Lung microvascular endothelial cell (primary cell): Measurements from ENCODE around the gene HP. TPM values are rescaled to one million over a fixed set of nuclear protein-coding genes. Genes with fewer than 3 reads are reported as not detected.
A peak's percentile ranks its signal among the peaks of the same experiment; 100 is the strongest.
"Not testable (repeated sequence)": the region's sequence is repeated elsewhere in the genome, so short reads cannot be mapped to it uniquely, and the experiment has no call there.

Experiments
- DNase-seq, 2 donors: peaks; one replicate each; pipeline versions ENCODE4 v3.0.0 to v3.0.0-alpha.2; 2010; ENCODE audit warnings: low read depth in 2 of 2
- total RNA-seq: library from RNA; depleted of rRNA; stranded (reverse); fragments of >200 nt; gene quantifications from 2 replicates; pipeline ENCODE4 v1.2.1, GENCODE V29; 2014

The HP gene, protein sequence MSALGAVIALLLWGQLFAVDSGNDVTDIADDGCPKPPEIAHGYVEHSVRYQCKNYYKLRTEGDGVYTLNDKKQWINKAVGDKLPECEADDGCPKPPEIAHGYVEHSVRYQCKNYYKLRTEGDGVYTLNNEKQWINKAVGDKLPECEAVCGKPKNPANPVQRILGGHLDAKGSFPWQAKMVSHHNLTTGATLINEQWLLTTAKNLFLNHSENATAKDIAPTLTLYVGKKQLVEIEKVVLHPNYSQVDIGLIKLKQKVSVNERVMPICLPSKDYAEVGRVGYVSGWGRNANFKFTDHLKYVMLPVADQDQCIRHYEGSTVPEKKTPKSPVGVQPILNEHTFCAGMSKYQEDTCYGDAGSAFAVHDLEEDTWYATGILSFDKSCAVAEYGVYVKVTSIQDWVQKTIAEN
- total RNA-seq, result 0.20 TPM in 1 of 2 replicates, not detected in the other

DNA sequence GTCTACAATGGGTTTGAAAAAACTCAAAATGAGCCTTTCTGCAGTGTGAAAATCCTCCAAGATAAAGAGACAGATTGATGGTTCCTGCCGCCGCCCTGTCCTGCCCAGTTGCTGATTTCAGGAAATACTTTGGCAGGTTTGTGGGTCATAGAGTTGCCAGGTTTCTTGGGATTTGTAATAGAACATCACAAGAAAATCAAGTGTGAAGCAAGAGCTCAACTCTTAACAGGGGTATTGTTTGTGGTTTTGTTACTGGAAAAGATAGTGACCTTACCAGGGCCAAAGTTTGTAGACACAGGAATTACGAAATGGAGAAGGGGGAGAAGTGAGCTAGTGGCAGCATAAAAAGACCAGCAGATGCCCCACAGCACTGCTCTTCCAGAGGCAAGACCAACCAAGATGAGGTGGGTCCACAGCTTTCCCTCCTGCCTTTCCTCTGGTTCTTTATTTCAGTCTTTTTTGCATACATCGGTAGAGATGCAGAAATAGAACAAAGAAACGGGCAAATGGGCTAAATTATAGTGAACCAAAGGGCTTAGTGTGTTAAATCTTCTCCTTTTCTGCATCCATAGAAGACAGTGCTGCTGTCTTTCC lies at the start of gene HP:
HP (plus strand) TSS at position 252 of the 594 bp plus-strand sequence; CDS start at position 400, 148 bp downstream.
- DNase-seq, result not testable (repeated sequence)

DNA sequence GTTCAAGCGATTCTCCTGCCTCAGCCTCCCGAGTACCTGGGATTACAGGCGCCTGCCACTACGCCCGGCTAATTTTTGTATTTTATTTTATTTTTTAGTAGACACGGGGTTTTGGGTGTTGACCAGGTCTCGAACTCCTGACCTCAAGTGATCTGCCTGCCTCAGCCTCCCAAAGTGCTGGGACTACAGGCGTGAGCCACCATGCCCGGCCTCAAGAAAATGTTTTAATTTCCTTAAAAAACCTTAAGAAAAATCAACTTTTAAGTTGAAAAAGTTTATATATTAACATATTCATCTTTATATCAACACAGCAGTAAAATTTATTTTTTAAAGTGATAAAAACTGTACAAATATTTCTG lies 46.3 kb upstream of the HP start:
- not testable (repeated sequence) for DNase-seq

DNA sequence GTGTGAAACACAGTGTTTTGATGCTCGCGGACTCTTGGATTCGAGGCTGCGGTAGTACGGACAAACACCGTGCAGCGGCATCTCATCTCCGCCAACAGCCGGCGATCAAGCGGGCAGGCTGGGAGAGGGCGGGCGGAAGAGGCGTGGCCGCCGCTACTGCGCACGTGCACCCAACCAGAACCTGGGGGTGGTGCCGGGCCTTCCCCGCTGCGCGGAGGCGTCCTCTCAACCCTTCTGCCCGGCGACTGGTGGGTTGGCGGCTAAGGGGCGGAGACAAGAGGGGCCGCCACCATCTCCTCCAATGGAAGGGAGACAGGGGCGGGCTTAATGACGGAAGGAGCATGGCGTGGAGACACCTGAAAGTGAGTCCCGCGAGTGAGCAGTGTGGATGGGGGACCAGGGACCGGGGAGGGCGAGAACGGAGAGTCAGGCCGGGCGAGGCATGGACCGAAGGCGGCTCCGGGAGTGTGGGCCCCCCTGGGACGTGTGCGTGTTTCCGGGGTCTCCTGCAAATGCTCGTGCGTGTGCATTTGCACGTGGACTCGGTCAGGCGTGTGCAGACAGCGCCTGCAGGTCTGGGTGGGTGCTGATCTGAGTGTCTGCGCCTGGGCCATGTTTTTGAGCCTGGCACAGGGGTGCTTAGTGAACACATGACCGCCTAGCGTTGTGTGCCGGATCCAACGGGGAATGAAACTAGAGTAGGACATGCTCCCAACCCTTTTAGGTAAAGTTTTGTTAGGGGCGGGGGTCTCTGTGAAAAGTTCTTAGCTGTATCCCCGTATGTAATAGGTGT lies 45.7 kb upstream of the HP start, which contains the start of gene DHODH:
DHODH (plus strand) TSS at position 321 of the 793 bp plus-strand sequence; CDS start at position 342, 21 bp downstream.
- DNase-seq, result peak; percentile 98

DNA sequence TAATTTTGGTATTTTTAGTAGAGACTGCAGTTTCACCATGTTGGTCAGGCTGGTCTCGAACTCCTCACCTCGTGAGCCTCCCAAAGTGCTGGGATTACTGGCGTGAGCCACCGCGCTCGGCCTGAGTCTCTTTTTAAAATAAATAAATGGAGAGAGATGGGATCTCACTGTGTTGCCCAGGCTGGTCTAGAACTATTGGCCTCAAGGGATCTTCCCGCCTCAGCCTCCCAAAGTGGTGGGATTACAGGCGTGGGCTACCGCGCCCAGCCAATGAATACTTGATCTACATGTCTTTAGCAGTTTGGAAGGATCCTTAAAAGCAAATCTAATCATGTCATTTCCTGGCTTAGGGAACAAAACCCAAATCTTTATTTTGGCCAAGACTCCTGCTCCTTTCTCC lies 44.5 kb upstream of the HP start:
- no peak for DNase-seq

DNA sequence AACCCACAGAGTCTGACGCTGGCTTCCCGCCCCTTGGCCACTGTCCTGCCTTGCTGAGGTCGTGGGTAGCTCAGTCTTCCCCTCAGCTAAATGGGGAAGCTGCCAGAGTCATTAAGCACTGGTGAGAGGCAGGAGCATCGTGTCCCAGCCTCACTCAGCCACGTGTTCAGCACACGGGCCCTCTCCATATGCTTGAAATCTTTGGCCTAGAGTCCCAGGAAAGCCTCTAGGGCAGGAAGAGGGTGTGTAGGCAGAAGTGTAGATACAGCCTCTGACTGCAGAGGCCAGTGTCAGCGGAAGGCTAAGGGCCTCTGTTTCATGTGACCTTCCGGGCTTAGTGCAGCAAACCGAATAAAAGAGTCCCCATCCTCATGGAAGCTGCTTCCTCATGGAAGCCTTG lies 41.7 kb upstream of the HP start:
- no peak for DNase-seq

DNA sequence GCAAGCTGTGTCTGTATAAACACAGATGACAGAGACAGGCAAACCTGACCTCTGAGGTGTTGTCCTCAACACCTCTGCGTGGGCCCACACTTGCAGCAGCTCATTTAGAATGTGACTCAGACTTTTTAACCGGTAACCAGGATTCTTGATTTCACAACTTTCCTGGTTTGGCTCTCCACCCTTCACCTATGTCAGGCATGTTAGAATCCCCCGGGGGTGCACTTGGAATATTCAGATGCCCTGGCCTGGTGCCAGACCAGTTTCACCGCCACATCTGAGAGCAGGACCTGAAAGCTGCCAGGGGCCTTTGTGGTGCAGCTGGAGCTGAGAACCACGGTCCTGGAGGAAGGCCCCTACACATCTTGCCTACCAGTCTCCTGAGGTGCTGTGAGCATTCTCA lies 40.9 kb upstream of the HP start:
- peak in 1 of 2 donors; percentile 18 for DNase-seq

DNA sequence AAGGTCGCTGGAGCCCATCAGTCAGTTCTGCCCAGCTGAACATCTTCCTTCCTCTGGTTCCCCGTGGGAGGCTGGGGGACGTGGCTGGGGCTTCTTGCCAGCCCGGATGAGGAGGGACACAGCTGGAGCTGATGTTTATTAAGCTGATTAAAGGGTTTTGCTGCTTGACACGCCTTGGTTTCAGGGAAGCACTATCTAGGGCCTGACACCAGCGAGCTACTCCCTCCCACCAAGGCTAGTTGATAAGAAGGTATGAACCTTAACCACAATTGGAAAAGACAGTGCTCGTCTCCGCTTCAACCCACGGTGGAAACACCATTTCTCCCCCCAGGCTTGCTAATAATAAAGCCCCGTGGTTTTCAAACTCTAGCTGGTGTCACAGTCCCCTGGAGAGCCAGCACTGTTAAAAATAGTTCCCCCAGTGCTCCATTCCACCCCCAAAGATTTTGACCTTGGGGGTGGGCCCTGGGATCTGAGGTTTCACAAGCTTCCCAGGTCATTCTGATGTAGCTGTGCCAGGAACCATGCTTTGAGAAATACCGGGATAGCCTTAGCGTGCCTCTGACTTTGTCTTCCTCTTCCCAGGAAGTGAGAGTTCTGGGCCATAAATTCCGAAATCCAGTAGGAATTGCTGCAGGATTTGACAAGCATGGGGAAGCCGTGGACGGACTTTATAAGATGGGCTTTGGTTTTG lies 40.3 kb upstream of the HP start:
- peak in 1 of 2 donors; percentile 8 for DNase-seq

- DNase-seq, result no peak
Observed at GRCh38 chr16:72014675-72015074, 39.6 kb upstream of the HP start.

DNA sequence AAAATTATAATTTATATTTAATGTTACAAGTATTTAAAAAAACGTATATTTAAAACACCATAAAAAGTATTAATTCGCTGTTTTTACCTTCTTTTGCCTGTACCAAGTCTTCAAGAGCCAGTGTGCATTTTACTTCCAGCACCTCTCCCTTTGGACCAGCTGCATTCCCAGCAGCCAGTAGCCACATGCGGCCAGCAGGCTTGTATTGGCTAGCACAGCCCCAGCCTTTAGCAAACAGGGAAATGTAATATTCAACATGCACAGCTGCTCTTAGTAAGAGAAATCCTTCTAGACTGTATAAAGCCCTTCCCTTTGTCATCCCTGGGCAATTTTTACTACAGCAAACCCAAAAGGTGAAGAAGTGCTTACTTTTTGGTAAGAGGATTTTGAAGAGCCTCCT lies 39.2 kb upstream of the HP start:
- DNase-seq, result no peak

DNA sequence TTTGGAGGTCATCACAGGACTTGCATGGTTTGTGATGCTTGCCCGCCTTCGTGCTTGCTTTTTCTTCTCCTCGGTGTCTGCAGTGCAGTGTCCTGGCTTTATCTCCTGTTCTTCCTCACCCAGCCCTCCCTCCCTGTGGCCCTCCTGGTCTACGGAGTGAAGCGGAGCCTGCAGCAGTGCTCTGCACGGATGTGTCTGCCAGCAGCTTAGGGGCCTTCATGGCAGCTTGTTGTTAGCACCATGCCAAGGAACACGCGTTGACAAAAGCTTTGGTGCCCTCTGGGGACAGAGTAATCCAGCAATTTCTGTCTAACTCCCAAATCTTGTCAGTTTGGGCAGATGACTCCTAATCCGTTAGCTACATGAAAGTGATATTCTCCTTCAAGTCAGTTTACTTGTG lies 35.8 kb upstream of the HP start:
- DNase-seq, result no peak

DNA sequence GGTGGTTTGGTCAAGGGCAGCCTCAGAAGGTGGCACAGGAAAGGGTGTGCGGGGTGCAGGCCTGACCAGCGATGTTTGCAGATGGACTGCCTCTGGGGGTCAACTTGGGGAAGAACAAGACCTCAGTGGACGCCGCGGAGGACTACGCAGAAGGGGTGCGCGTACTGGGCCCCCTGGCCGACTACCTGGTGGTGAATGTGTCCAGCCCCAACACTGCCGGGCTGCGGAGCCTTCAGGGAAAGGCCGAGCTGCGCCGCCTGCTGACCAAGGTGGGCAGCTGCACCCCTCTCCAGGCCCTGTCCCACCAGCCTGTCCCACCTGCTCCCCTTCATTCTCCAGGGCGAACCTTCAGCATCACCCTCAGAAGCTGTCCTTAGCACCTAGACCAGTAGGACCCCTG lies 33.3 kb upstream of the HP start:
- no peak for DNase-seq

DNA sequence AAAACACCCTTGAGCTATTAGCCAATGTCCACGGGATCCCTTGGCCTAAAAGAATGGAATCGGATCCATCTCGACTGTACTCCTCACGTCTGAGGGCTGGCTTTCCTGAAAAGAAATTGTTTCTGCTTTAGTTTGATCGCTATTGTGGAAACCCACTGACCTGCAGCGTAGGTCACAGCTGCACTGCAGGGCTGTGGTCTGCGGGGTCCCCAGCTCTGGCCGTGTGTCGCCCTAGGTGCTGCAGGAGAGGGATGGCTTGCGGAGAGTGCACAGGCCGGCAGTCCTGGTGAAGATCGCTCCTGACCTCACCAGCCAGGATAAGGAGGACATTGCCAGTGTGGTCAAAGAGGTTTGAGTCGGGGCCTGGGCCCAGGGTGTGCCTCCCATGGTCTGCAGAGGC lies 32.2 kb upstream of the HP start:
- DNase-seq, result no peak

GRCh38 chr16:72023962-72024361 lies 30.3 kb upstream of the HP start:
- DNase-seq, result peak in 1 of 2 donors; percentile 68

- no peak for DNase-seq
Observed at GRCh38 chr16:72024862-72025382, 29.4 kb upstream of the HP start.

DNA sequence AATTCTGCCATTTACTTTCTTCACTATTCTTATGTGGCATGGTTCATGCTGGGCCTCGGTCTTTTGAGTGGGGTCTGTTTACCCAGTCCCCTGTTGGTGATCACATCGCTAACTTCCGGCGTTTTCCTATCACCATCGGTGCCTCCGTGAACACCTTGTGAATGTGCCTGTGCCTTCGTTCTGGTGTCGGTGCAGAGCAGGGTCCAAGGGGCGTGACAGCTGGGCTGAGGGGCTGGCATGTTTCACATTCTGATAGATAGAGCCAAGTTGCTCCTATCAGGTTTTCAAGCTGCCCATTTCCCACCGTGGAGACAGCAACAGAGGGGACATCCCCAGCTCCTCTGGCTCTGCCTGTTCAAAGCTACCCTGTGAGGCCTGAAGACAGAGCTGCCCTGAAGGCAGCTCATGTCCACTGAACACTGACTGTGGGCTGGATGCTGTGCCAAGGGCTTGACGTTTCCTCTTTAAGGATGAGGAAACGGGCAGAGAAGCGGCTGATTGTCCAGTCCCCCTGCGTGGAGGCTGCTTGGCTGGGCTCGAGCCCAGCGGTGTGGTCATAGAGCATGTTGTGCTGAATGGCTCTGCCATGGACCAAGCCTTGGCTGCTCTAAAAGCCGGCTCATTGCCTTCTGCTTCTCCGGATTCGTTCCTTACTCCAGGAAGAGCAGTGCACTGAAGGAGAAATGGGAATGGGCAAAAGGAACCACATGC lies 28.7 kb upstream of the HP start:
- DNase-seq, result no peak

DNA sequence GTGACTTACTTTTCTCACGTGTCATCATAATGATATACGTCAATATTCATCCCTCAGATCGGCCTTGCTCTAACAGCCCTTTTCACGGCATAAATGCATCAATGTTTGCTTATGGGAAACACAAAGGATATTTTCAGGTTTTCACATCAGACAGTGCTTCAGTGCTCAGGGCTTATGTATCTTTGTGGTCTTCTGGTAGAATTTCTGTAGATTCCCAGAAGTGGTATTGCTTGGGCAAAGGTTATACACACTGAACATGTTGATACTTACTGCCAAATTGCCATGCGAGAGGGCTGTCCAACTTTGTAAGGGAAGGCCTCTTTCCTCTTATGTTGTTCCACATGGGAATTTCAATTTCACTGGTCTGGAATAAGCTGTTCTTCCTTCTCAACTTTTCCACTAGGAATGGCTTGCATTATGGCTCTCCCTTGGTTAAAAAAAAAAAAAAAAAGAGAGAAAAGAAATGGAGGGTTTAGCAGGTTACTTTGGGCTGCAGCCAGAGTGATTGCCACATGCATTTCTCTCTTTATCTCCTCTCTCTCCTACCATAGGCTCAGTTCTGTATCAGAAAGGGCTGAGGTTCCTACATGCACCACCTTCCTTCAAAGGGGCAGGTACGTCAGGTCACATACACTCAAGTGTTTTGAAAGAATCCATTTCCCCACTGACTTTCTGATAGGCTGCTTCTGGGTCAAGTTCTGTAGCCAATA lies 26.5 kb upstream of the HP start:
- DNase-seq, result no peak

GRCh38 chr16:72029567-72030271 lies 24.6 kb upstream of the HP start:
- DNase-seq, result no peak

GRCh38 chr16:72033437-72033836 lies 20.9 kb upstream of the HP start:
- peak in 1 of 2 donors; percentile 38 for DNase-seq

DNA sequence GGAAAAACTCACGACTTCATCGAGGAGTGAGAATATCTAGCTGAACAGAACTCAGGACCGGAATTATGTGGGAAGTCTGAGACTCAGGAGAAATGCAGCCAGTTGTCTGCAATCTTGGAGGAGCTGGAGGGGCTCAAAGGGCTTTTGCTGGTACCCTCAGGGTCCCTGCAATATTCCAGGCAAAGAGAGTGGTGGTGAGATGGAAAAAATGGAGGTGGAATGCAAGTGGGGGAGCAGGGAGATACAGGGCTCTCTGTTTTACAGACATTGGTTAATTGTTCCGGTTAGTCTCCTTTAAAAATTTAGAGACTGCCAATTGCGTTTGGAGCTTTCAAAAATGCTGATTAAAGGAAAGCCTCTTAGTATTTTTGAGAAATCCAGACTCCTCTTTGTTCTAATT lies 18.2 kb upstream of the HP start:
- no peak for DNase-seq
